DOHH2 (cell line): Measurements from ENCODE around the gene SH3GL1.

Experiments used
- H3F3A ChIP-seq: fragments of 200-600 bp; sonication (generic), shearing (Covaris generic); 2 replicates; pipeline ENCODE4 v1.6.0; 2016; ENCODE audit warnings: antibody characterized with exemption, mild to moderate bottlenecking; ENCODE audit not compliant: control insufficient read depth, insufficient read depth
- H3K27ac ChIP-seq: fragments of 200-600 bp; sonication (generic); 2 replicates; pipeline ENCODE4 v1.5.1; 2014; ENCODE audit warnings: low read depth, mild to moderate bottlenecking, low read length, moderate library complexity
- H3K27me3 ChIP-seq: fragments of 200-600 bp; sonication (generic); 2 replicates; pipeline ENCODE4 v1.6.1; 2014; ENCODE audit warnings: mild to moderate bottlenecking, low read length, mixed read lengths; ENCODE audit not compliant: control insufficient read depth
- H3K36me3 ChIP-seq: fragments of 200-600 bp; sonication (generic); 2 replicates; pipeline ENCODE4 v1.6.1; 2014; ENCODE audit warnings: mild to moderate bottlenecking, low read length, moderate library complexity, mixed read lengths; ENCODE audit not compliant: control insufficient read depth
- H3K4me1 ChIP-seq: fragments of 200-600 bp; sonication (generic); 2 replicates; pipeline ENCODE4 v1.6.1; 2014; ENCODE audit warnings: mild to moderate bottlenecking, low read length, mixed read lengths; ENCODE audit not compliant: control insufficient read depth
- H3K4me2 ChIP-seq: fragments of 200-600 bp; sonication (generic); 2 replicates; pipeline ENCODE4 v1.6.0; 2014; ENCODE audit warnings: mild to moderate bottlenecking, low read length, moderate library complexity
- H3K4me3 ChIP-seq: fragments of 200-600 bp; sonication (generic); 2 replicates; pipeline ENCODE4 v1.5.1; 2014; ENCODE audit warnings: mild to moderate bottlenecking, low read length, mixed read lengths
- H3K79me2 ChIP-seq: fragments of 200-600 bp; sonication (generic); 2 replicates; pipeline ENCODE4 v1.6.1; 2014; ENCODE audit warnings: mild to moderate bottlenecking, low read length, mixed read lengths; ENCODE audit not compliant: control insufficient read depth
- H3K9me2 ChIP-seq: fragments of 200-600 bp; sonication (generic); replicated peaks from 2 replicates; pipeline ENCODE4 v1.6.1; 2014; ENCODE audit warnings: mild to moderate bottlenecking, low read length, mixed read lengths; ENCODE audit not compliant: control insufficient read depth
- H3K9me3 ChIP-seq: fragments of 200-600 bp; sonication (generic); 2 replicates; pipeline ENCODE4 v1.6.1; 2014; ENCODE audit warnings: antibody characterized with exemption, low read length, mixed read lengths; ENCODE audit not compliant: control insufficient read depth, insufficient read depth
- H4K20me1 ChIP-seq: fragments of 200-600 bp; sonication (generic); 2 replicates; pipeline ENCODE4 v1.6.0; 2014; ENCODE audit warnings: low read depth, mild to moderate bottlenecking, antibody characterized with exemption, low read length, moderate library complexity; ENCODE audit not compliant: control insufficient read depth, insufficient read depth
- EZH2phosphoT487 ChIP-seq: fragments of 200-600 bp; sonication (generic); IDR thresholded peaks from 2 replicates; pipeline ENCODE4 v1.6.1; 2017; ENCODE audit warnings: borderline replicate concordance, mild to moderate bottlenecking, antibody characterized with exemption, low read length, moderate library complexity, mixed read lengths
- TF ChIP-seq, protein P1 (sequence below): fragments of 200-600 bp; sonication (generic); IDR thresholded peaks from one replicate; pipeline ENCODE4 v1.5.1; 2014; ENCODE audit warnings: antibody characterized with exemption, mild to moderate bottlenecking, low read depth, low read length; ENCODE audit not compliant: poor library complexity, severe bottlenecking

The SH3GL1 gene

DNA sequence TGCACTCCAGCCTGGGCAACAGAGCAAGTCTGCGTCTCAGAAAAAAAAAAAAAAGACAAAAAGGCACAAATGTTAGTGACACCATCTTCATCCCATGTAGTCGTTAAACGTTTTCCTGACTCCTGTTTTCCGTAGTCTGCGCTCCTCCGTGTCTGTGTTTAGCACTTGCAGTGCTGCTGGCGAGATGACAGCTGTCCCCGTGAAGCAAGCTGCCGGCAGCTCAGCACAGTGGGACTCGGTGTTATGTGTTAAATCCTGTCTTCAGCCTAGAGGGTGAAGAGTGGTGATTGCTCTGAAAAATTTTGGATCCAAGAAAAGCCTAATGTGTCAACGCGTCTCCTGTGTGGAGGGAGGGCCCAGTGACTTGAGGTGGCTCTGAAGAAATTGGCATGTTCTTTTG lies 38.9 kb upstream of the SH3GL1 start:
- Histone ChIP-seq H3K4me1 (no peaks in the 10 kb centered on the region), H4K20me1 (peaks cover 4% of the 10 kb centered on the region; the same call in 1 of the 2 replicates), H3K9me2 (no peaks in the 10 kb centered on the region), H3K4me3 (no peak overlapping the region), H3K9me3 (no peaks in the 10 kb centered on the region), H3K79me2 (peaks cover 47% of the 10 kb centered on the region), H3K4me2 (no peak overlapping the region), H3K27me3 (no peaks in the 10 kb centered on the region), H3F3A (no peaks in the 10 kb centered on the region), H3K36me3 (peaks cover 77% of the 10 kb centered on the region), H3K27ac (no peak overlapping the region)
- no peak for TF ChIP-seq EZH2phosphoT487
- TF ChIP-seq, protein P1, sequence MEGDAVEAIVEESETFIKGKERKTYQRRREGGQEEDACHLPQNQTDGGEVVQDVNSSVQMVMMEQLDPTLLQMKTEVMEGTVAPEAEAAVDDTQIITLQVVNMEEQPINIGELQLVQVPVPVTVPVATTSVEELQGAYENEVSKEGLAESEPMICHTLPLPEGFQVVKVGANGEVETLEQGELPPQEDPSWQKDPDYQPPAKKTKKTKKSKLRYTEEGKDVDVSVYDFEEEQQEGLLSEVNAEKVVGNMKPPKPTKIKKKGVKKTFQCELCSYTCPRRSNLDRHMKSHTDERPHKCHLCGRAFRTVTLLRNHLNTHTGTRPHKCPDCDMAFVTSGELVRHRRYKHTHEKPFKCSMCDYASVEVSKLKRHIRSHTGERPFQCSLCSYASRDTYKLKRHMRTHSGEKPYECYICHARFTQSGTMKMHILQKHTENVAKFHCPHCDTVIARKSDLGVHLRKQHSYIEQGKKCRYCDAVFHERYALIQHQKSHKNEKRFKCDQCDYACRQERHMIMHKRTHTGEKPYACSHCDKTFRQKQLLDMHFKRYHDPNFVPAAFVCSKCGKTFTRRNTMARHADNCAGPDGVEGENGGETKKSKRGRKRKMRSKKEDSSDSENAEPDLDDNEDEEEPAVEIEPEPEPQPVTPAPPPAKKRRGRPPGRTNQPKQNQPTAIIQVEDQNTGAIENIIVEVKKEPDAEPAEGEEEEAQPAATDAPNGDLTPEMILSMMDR, result no peak

- H3K27me3 ChIP-seq, result no peaks in the 10 kb centered on the region
- H3K27ac ChIP-seq, result no peak overlapping the region
- TF ChIP-seq, protein P1, result no peak
- TF ChIP-seq EZH2phosphoT487, result no peak
- H3K4me1 ChIP-seq, result peaks cover 13% of the 10 kb centered on the region
- H3K4me3 ChIP-seq, result no peak overlapping the region
- no peaks in the 10 kb centered on the region for H3K9me2 ChIP-seq
- H3K79me2 ChIP-seq, result peaks cover 66% of the 10 kb centered on the region
- peaks cover 4% of the 10 kb centered on the region; the same call in 1 of the 2 replicates for H4K20me1 ChIP-seq
- H3K36me3 ChIP-seq, result peaks cover 79% of the 10 kb centered on the region
- H3K9me3 ChIP-seq, result no peaks in the 10 kb centered on the region
- no peak overlapping the region for H3K4me2 ChIP-seq
- H3F3A ChIP-seq, result no peaks in the 10 kb centered on the region
Observed at GRCh38 chr19:4437103-4437502, 36.8 kb upstream of the SH3GL1 start.

DNA sequence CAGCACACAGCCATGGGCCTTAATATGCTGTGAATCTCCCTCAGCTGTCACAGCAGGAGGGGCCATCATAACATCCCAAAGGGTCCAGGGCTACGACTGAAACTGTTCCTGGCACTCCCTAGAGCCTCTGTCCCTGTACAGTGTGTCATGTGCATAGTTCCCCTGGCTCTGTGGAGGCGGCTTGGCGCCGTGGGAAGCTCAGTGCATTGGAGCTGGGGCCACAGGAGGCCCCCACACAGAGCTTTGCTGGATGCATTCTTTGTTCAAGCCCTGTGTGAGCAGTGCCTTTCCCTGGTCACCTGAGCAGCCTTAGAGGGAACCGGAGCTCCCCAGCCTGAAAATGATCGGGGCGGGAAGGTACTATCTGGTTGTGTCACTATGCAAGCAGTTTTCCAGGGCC lies 35.9 kb upstream of the SH3GL1 start:
- peaks cover 21% of the 10 kb centered on the region for H3K4me1 ChIP-seq
- no peaks in the 10 kb centered on the region for H3K9me3 ChIP-seq
- H3K4me2 ChIP-seq, result no peak overlapping the region
- H4K20me1 ChIP-seq, result peaks cover 7% of the 10 kb centered on the region; the same call in 1 of the 2 replicates
- no peaks in the 10 kb centered on the region for H3K9me2 ChIP-seq
- H3K79me2 ChIP-seq, result peaks cover 75% of the 10 kb centered on the region
- H3K27me3 ChIP-seq, result no peaks in the 10 kb centered on the region
- no peak for TF ChIP-seq EZH2phosphoT487
- TF ChIP-seq, protein P1, result no peak
- no peak overlapping the region for H3K27ac ChIP-seq
- H3K4me3 ChIP-seq, result no peak overlapping the region
- H3F3A ChIP-seq, result no peaks in the 10 kb centered on the region
- H3K36me3 ChIP-seq, result peaks cover 85% of the 10 kb centered on the region
